Small intestine (tissue), 7 donors: ENCODE results near the gene CHMP1B. TPM values are rescaled to one million over a fixed set of nuclear protein-coding genes. Genes with fewer than 3 reads are reported as not detected.
A peak's percentile ranks its signal among the peaks of the same experiment; 100 is the strongest.

ENCODE experiments used
- DNase-seq, 2 donors: peaks; one replicate each; pipeline versions ENCODE4 v3.0.0 to v3.0.0-alpha.2; 2013
- FAIRE-seq: peaks from 2 replicates; lab custom pipeline; 2012; peaks lifted over from hg19 to GRCh38; lab: Jason Lieb, UNC
- H3K27ac ChIP-seq, 3 donors: one replicate each; pipeline ENCODE4 v1.5.1; 2013; ENCODE audit warnings: low read length in 2 of 3, mild to moderate bottlenecking in 2 of 3, control low read depth in 1 of 3, inconsistent platforms in 1 of 3, low read depth in 1 of 3, moderate library complexity in 1 of 3
- H3K27me3 ChIP-seq, 3 donors: one replicate each; pipeline ENCODE4 v1.6.1; 2013; ENCODE audit warnings: low read length in 3 of 3, inconsistent platforms in 1 of 3; ENCODE audit not compliant: control insufficient read depth in 3 of 3, insufficient read depth in 3 of 3
- H3K36me3 ChIP-seq, 3 donors: one replicate each; pipeline ENCODE4 v1.6.1; 2013; ENCODE audit warnings: low read length in 3 of 3, inconsistent platforms in 1 of 3, low read depth in 1 of 3, mild to moderate bottlenecking in 1 of 3, moderate library complexity in 1 of 3; ENCODE audit not compliant: control insufficient read depth in 3 of 3, insufficient read depth in 2 of 3
- H3K4me1 ChIP-seq, 3 donors: one replicate each; pipeline ENCODE4 v1.6.1; 2013; ENCODE audit warnings: low read length in 2 of 3, inconsistent platforms in 1 of 3, low read depth in 1 of 3, mild to moderate bottlenecking in 1 of 3, moderate library complexity in 1 of 3; ENCODE audit not compliant: control insufficient read depth in 3 of 3, insufficient read depth in 2 of 3
- H3K4me3 ChIP-seq, 3 donors: one replicate each; pipeline ENCODE4 v1.5.1; 2013; ENCODE audit warnings: low read length in 3 of 3, control low read depth in 1 of 3, inconsistent platforms in 1 of 3, low read depth in 1 of 3, mild to moderate bottlenecking in 1 of 3, moderate library complexity in 1 of 3
- H3K9me3 ChIP-seq, 2 donors: one replicate each; pipeline ENCODE4 v1.6.1; 2013; ENCODE audit warnings: low read depth in 1 of 2, low read length in 1 of 2; ENCODE audit not compliant: control insufficient read depth in 2 of 2, insufficient read depth in 1 of 2
- WGBS, 3 donors: extraction: QIAGEN DNeasy Blood & Tissue Kit; methylation state at CpG; one replicate each; pipeline ENCODE4 v1.1.7; 2013; 5-methylcytosine and 5-hydroxymethylcytosine counted together
- polyA plus RNA-seq, 4 donors: library from polyadenylated mRNA; stranded (reverse) in 3 of 4; unstranded in 1 of 4; fragments of 200-250 nt in 3 of 4; fragments of 120-200 nt in 1 of 4; gene quantifications; one replicate each; pipeline versions ENCODE4 v1.2.1 to v1.2.3, GENCODE V29; 2013
- donor health status: healthy with polysubstance abuse.
- donor health status: control.
- donor health status: control.
- donor health status: Bipolar disorder and iron deficiency.
- donor health status: healthy.

Gene CHMP1B
- polyA plus RNA-seq, 4 donors = 38.1 to 71.3 (median 60.8) TPM

GRCh38 chr18:11877497-11878135 is 26.4 kb downstream of the CHMP1B start:
- Histone ChIP-seq H3K36me3 (peaks cover 0 to 9% (median 0%) of the 10 kb centered on the region in 3 donors), H3K9me3 (peaks cover 0 to 3% of the 10 kb centered on the region in 2 donors), H3K27ac (no peak overlapping the region), H3K4me1 (no peaks in the 10 kb centered on the region), H3K4me3 (no peak overlapping the region), H3K27me3 (no peaks in the 10 kb centered on the region)
- FAIRE-seq (no peak), DNase-seq (no peak)
- 90 to 93% (median 91%) methylated on average over 10 of the region's 10 CpGs for WGBS, 3 donors

- H3K9me3 ChIP-seq = no peaks in the 10 kb centered on the region
- H3K27me3 ChIP-seq = no peaks in the 10 kb centered on the region
- 93 to 96% (median 96%) methylated on average over 27 to 30 of the region's 30 CpGs for WGBS, 3 donors
- no peak overlapping the region for H3K27ac ChIP-seq
- DNase-seq = no peak
- no peak for FAIRE-seq
- peaks cover 0 to 21% (median 2%) of the 10 kb centered on the region in 3 donors for H3K36me3 ChIP-seq
- H3K4me1 ChIP-seq = peaks cover 0 to 3% (median 0%) of the 10 kb centered on the region in 3 donors
- H3K4me3 ChIP-seq = no peak overlapping the region
These were observed 29.5 kb downstream of the CHMP1B start for GRCh38 chr18:11880586-11881304.

GRCh38 chr18:11882636-11883035 is 31.4 kb downstream of the CHMP1B start:
- WGBS, 3 donors = 53 to 72% (median 70%) methylated on average over 4 of the region's 4 CpGs
- no peak overlapping the region for H3K4me3 ChIP-seq
- no peak for DNase-seq
- H3K9me3 ChIP-seq = no peaks in the 10 kb centered on the region
- H3K36me3 ChIP-seq = peaks cover 0 to 28% (median 2%) of the 10 kb centered on the region in 3 donors
- no peak overlapping the region for H3K27ac ChIP-seq
- H3K27me3 ChIP-seq = no peaks in the 10 kb centered on the region
- H3K4me1 ChIP-seq = peaks cover 0 to 3% (median 0%) of the 10 kb centered on the region in 3 donors
- FAIRE-seq = no peak

GRCh38 chr18:11883153-11883552 is 31.9 kb downstream of the CHMP1B start:
- Histone ChIP-seq H3K4me3 (no peak overlapping the region), H3K4me1 (peaks cover 0 to 7% (median 0%) of the 10 kb centered on the region in 3 donors), H3K27me3 (no peaks in the 10 kb centered on the region), H3K9me3 (no peaks in the 10 kb centered on the region), H3K27ac (no peak overlapping the region), H3K36me3 (peaks cover 0 to 32% (median 2%) of the 10 kb centered on the region in 3 donors)
- WGBS, 3 donors = 56 to 90% (median 75%) methylated on average over 1 of the region's 1 CpG
- FAIRE-seq = no peak
- no peak for DNase-seq

GRCh38 chr18:11884396-11885030 is 33.3 kb downstream of the CHMP1B start:
- no peaks in the 10 kb centered on the region for H3K27me3 ChIP-seq
- 88 to 93% (median 92%) methylated on average over 12 of the region's 12 CpGs for WGBS, 3 donors
- H3K4me1 ChIP-seq = peaks cover 0 to 7% (median 0%) of the 10 kb centered on the region in 3 donors
- no peaks in the 10 kb centered on the region for H3K9me3 ChIP-seq
- H3K36me3 ChIP-seq = peaks cover 0 to 36% (median 5%) of the 10 kb centered on the region in 3 donors
- H3K4me3 ChIP-seq = no peak overlapping the region
- FAIRE-seq = no peak
- no peak for DNase-seq
- H3K27ac ChIP-seq = no peak overlapping the region

GRCh38 chr18:11885278-11885947 is 34.2 kb downstream of the CHMP1B start:
- Histone ChIP-seq H3K36me3 (peaks cover 0 to 40% (median 6%) of the 10 kb centered on the region in 3 donors), H3K9me3 (no peaks in the 10 kb centered on the region), H3K27ac (peak overlapping the region in 1 of 3 donors; percentile 27), H3K4me1 (peaks cover 0 to 7% (median 0%) of the 10 kb centered on the region in 3 donors), H3K27me3 (no peaks in the 10 kb centered on the region), H3K4me3 (no peak overlapping the region)
- WGBS, 3 donors = 61 to 71% (median 68%) methylated on average over 22 of the region's 22 CpGs
- FAIRE-seq (no peak), DNase-seq (peak; percentile 69 to 80)

- WGBS, 3 donors = 93 to 95% (median 94%) methylated on average over 19 of the region's 19 CpGs
These were observed 35.4 kb downstream of the CHMP1B start for GRCh38 chr18:11886577-11887110.

More at GRCh38 chr18:11886577-11887110, 35.4 kb downstream of the CHMP1B start:
- H3K36me3 ChIP-seq = peaks cover 3 to 35% (median 6%) of the 10 kb centered on the region in 3 donors
- DNase-seq = no peak
- no peak overlapping the region for H3K27ac ChIP-seq
- no peaks in the 10 kb centered on the region for H3K27me3 ChIP-seq
- no peaks in the 10 kb centered on the region for H3K9me3 ChIP-seq
- peaks cover 0 to 7% (median 0%) of the 10 kb centered on the region in 3 donors for H3K4me1 ChIP-seq
- H3K4me3 ChIP-seq = no peak overlapping the region
- no peak for FAIRE-seq
